Amygdala (tissue), 56 donors: ENCODE results near the gene CRHBP.

Experiments used
- DNase-seq, 56 donors: peaks; one replicate each; lab custom pipeline; 2025; lab: John Stamatoyannopoulos, UW

The CRHBP gene

GRCh38 chr5:77011498-77011897, 58.7 kb downstream of the CRHBP start:
- DNase-seq: no peak

- DNase-seq: no peak
Observed at GRCh38 chr5:77012601-77013000, 59.8 kb downstream of the CRHBP start.

GRCh38 chr5:77015938-77016569, 63.2 kb downstream of the CRHBP start:
- DNase-seq: no peak

GRCh38 chr5:77016962-77017361, 64.1 kb downstream of the CRHBP start:
- no peak for DNase-seq

GRCh38 chr5:77017668-77018067, 64.8 kb downstream of the CRHBP start:
- no peak for DNase-seq
